A549 treated with RU486 at 1 μM for 4 hours (cell line): Measurements from ENCODE around the gene VGLL3. TPM values are rescaled to one million over a fixed set of nuclear protein-coding genes. Genes with fewer than 3 reads are reported as not detected.

Experiments
- total RNA-seq: library from RNA; stranded (reverse); fragments of 200-300 nt; extraction: Qiagen RNA extraction; gene quantifications from 5 replicates; pipeline ENCODE4 v1.2.3, GENCODE V29; 2022; ENCODE audit warnings: low read depth

The VGLL3 gene, protein sequence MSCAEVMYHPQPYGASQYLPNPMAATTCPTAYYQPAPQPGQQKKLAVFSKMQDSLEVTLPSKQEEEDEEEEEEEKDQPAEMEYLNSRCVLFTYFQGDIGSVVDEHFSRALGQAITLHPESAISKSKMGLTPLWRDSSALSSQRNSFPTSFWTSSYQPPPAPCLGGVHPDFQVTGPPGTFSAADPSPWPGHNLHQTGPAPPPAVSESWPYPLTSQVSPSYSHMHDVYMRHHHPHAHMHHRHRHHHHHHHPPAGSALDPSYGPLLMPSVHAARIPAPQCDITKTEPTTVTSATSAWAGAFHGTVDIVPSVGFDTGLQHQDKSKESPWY
- 2.4 to 8.8 TPM (median 7.3 TPM) in 5 replicates for total RNA-seq

DNA sequence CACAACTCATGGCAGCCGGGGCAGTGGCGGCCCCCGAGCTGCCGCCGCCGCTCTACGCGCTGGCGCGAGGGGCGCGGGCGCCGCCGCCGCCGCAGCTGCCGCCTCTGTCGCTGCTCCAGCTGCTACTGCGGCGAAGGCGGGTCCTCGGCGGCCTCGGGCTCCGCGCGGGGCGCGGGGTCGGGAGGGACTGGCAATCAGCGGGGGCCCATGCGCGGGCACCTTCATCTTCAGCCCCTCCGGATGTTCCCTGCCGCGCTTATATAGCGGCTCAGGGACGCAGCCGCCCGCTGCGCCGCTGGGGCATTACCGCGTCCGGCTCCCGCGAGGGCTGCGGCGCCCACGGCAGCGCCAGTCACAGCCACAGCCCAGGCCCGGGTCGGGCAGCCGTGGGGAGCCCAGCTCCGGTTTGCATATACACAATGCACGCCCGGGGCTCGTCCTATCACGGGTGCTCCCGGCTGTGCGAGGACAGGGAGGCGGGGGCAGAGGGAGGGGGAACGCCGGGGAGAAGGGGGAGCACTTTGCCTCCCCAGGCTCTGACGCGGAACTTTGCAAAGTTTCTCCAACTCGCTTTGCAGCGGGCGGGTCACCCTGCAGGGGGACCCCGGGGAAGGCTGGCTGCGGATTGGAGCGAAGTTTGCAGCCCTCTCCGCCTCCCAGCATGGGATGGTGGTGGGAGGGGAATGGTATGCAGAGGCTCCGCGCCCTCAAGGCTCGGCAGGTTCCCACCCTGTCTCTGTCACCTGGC is at the start of gene VGLL3:
Gene VGLL3, minus strand, starts transcription at position 416 of the 748 bp plus-strand sequence. Its CDS starts 406 bp downstream, at position 10.

Other genes with a start within 250 kb of the VGLL3 start
- 76.8 to 95.8 TPM (median 85.8 TPM) in 5 replicates for gene CHMP2B, start 236.2 kb upstream of the VGLL3 start, total RNA-seq